Lower leg skin (tissue), 4 donors: ENCODE data around the gene LLCFC1. TPM values are rescaled to one million over a fixed set of nuclear protein-coding genes. Genes with fewer than 3 reads are reported as not detected.

Source experiments
- DNase-seq, 2 donors: peaks; one replicate each; pipeline ENCODE4 v3.0.0-alpha.2; 2019; ENCODE audit warnings: low spot score in 2 of 2
- H3K4me3 ChIP-seq: fragments of 200-600 bp; sonication (generic); 2 replicates; pipeline ENCODE4 v1.5.1; 2017; ENCODE audit warnings: mild to moderate bottlenecking, low read depth; ENCODE audit not compliant: poor library complexity, severe bottlenecking
- CTCF ChIP-seq, 3 donors: fragments of 450-650 bp; IDR thresholded peaks; one replicate each; pipeline ENCODE4 v1.5.1; 2016; ENCODE audit warnings: antibody characterized with exemption in 3 of 3, mild to moderate bottlenecking in 3 of 3, moderate library complexity in 2 of 3
- POLR2A ChIP-seq, 2 donors: fragments of 450-650 bp; IDR thresholded peaks; one replicate each; pipeline ENCODE4 v1.6.1; 2016 to 2017; ENCODE audit warnings: antibody characterized with exemption in 2 of 2, mild to moderate bottlenecking in 1 of 2, moderate library complexity in 1 of 2
- WGBS, 2 donors: methylation state at CpG; one replicate each; pipeline ENCODE4 v1.1.5; 2018; 5-methylcytosine and 5-hydroxymethylcytosine counted together
- intact Hi-C: fragments of 100-400 bp; cut with DNase I; formaldehyde crosslinking; loops from one replicate; pipeline ENCODE4 v1.15.0; 2023; ENCODE audit warnings: low total_unique reads
- total RNA-seq, 4 donors: library from RNA; depleted of rRNA; stranded (reverse); fragments of >200 nt; gene quantifications; one replicate each; pipeline ENCODE4 v1.1.0, GENCODE V29; 2016

The LLCFC1 gene
- total RNA-seq, 4 donors from 2014 or later: not detected

DNA sequence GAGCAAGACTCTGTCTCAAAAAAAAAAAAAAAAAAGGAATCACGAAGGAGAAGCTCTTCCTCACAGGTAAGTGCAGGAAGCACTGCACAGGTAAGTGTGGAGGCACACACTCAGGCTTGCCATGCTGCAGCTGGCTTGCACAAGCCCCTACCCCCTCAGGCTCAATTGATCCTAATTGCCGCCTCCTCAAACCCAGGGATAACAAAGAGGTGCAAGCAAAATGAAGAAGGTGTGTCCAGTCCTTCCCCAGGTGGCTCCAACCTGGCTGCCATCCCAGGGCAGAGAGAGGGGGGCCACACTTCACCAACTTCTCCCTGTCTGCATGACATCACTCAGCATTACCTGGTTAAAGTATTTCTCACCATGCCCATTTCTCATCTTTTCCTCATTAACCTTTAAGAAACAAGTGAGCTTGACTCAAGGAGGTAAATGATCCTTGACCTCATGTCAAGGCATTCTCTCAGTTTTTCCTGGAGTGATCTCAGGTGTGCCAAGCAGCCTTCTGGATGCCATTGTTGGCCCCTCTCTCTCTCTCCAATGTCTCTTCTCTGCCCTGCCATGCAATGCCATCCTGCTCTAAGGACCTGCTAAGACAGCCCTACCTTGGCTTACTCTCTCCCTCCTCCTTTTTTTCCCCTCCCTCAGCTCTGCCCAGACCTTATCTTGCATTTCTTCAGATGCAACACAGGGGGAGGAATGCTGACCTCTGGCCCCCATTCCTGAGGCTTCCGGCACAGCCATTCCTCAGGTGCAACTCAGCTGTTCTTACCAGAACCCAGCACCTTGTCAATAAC, 40.7 kb upstream of the LLCFC1 start:
- no peak overlapping the region for H3K4me3 ChIP-seq
- DNase-seq: peak in 1 of 2 donors; percentile 74
- intact Hi-C loops: loop anchor here (5.0 kb wide), 1 partner anchor 44 kb away; no protein-coding TSS in a partner anchor
- WGBS, 2 donors: 42 to 53% methylated on average over 3 of the region's 3 CpGs
- TF ChIP-seq POLR2A (IDR thresholded peaks at IDR 0.05) (no peak), CTCF (IDR thresholded peaks at IDR 0.05) (no peak)

- WGBS, 2 donors: 10 to 28% methylated on average over 3 of the region's 3 CpGs
- no peak for TF ChIP-seq CTCF (IDR thresholded peaks at IDR 0.05)
- no peak for TF ChIP-seq POLR2A (IDR thresholded peaks at IDR 0.05)
- H3K4me3 ChIP-seq: no peak overlapping the region
- intact Hi-C loops: loop anchor here (5.0 kb wide), 1 partner anchor 43 kb away; no protein-coding TSS in a partner anchor
- DNase-seq: no peak
These were observed 39.6 kb upstream of the LLCFC1 start for GRCh38 chr7:142899661-142900060.

- H3K4me3 ChIP-seq: no peak overlapping the region
- peak; percentile 40 to 68 for DNase-seq
- WGBS, 2 donors: 52 to 57% methylated on average over 15 of the region's 15 CpGs
- TF ChIP-seq CTCF (IDR thresholded peaks at IDR 0.05) (no peak), POLR2A (IDR thresholded peaks at IDR 0.05) (no peak)
- intact Hi-C loops: no loop called here
These were observed 37.6 kb upstream of the LLCFC1 start for GRCh38 chr7:142901426-142902259.

DNA sequence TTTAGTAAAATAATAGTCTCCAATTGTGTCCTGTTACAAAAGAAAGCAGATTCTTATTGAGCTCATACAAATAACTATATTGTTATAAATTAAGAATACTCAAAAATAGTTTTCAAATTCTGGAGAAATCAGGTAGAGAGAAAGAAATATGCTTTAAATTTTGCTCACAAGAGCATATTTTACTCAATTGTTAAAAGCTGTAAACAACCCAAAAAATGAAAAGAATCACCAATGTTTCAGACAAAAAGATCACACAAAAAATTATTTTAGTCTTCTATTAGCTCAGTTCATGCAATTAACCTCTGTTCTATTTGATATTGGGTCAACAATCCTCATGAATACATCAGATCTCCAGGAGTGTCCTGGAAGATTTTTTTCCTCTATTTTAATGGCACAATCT, 35.2 kb upstream of the LLCFC1 start:
- DNase-seq: no peak
- intact Hi-C loops: no loop called here
- H3K4me3 ChIP-seq: no peak overlapping the region
- TF ChIP-seq CTCF (IDR thresholded peaks at IDR 0.05) (no peak), POLR2A (IDR thresholded peaks at IDR 0.05) (no peak)

DNA sequence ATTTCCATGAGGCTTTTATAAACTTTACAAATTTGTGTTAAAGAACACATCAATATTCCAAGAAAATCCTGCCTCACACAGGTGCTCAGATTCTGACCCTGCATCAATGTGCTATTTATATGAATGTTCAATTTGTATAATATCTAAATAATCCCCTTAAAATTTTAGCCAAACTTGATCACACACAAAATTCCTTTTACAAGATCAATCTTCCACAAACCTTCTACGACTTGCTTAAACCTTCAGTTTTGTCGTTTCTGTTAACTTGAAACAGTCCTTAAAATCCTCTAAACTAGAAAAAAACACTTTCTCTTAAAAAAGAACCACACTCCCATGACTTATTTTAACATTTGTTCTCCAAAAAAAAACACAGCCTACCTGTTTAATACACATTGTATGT, 33.5 kb upstream of the LLCFC1 start:
- H3K4me3 ChIP-seq: no peak overlapping the region
- 71 to 81% methylated on average over 2 of the region's 2 CpGs for WGBS, 2 donors
- DNase-seq: no peak
- TF ChIP-seq CTCF (IDR thresholded peaks at IDR 0.05): no peak
- no peak for TF ChIP-seq POLR2A (IDR thresholded peaks at IDR 0.05)
- intact Hi-C loops: no loop called here
